Activated CD4-positive, alpha-beta T cell treated with anti-CD3 and anti-CD28 coated beads, Interleukin-10, Interleukin-2, amounts not matched to agents 100 ng/mL and 50 ng/mL, durations not matched to agents 16 hours and 8 hours (primary cell): ENCODE measurements around the gene KAT7.
"Not testable (repeated sequence)": the region's sequence is repeated elsewhere in the genome, so short reads cannot be mapped to it uniquely, and the experiment has no call there.

Experiments used
- DNase-seq: peaks from one replicate; pipeline ENCODE4 v3.0.0-alpha.2; 2020

The KAT7 gene

GRCh38 chr17:49814781-49815529 is 26.5 kb downstream of the KAT7 start:
- no peak for DNase-seq

GRCh38 chr17:49815761-49816281 is 27.3 kb downstream of the KAT7 start:
- no peak for DNase-seq

- peak; percentile 72 for DNase-seq
Observed at GRCh38 chr17:49817993-49818392, 29.5 kb downstream of the KAT7 start.

- no peak for DNase-seq
Observed at GRCh38 chr17:49819138-49819537, 30.7 kb downstream of the KAT7 start.

GRCh38 chr17:49819651-49820050 is 31.2 kb downstream of the KAT7 start:
- DNase-seq: no peak

- no peak for DNase-seq
Observed at GRCh38 chr17:49820773-49821172, 32.3 kb downstream of the KAT7 start.

GRCh38 chr17:49821466-49821865 is 33.0 kb downstream of the KAT7 start:
- no peak for DNase-seq

GRCh38 chr17:49821916-49822315 is 33.4 kb downstream of the KAT7 start:
- DNase-seq: no peak

- no peak for DNase-seq
Observed at GRCh38 chr17:49822829-49823228, 34.3 kb downstream of the KAT7 start.

GRCh38 chr17:49823614-49824013 is 35.1 kb downstream of the KAT7 start:
- DNase-seq: no peak

- DNase-seq: no peak
Observed at GRCh38 chr17:49825645-49826044, 37.2 kb downstream of the KAT7 start.

GRCh38 chr17:49828325-49828724 is 39.8 kb downstream of the KAT7 start:
- not testable (repeated sequence) for DNase-seq

- no peak for DNase-seq
Observed at GRCh38 chr17:49829026-49829425, 40.5 kb downstream of the KAT7 start.

- no peak for DNase-seq
Observed at GRCh38 chr17:49830605-49831004, 42.1 kb downstream of the KAT7 start.

- DNase-seq: no peak
Observed at GRCh38 chr17:49832840-49833599, 44.5 kb downstream of the KAT7 start.

- DNase-seq: no peak
Observed at GRCh38 chr17:49834118-49834743, 45.8 kb downstream of the KAT7 start.

GRCh38 chr17:49835472-49835871 is 47.0 kb downstream of the KAT7 start:
- DNase-seq: no peak

- no peak for DNase-seq
Observed at GRCh38 chr17:49836111-49837030, 47.9 kb downstream of the KAT7 start.

GRCh38 chr17:49839455-49839854 is 51.0 kb downstream of the KAT7 start:
- no peak for DNase-seq

GRCh38 chr17:49841548-49841947 is 53.1 kb downstream of the KAT7 start:
- no peak for DNase-seq

GRCh38 chr17:49842371-49842770 is 53.9 kb downstream of the KAT7 start:
- DNase-seq: no peak

- no peak for DNase-seq
Observed at GRCh38 chr17:49842846-49843245, 54.4 kb downstream of the KAT7 start.
